ENCODE measurements around the gene PTMS.

DNA sequence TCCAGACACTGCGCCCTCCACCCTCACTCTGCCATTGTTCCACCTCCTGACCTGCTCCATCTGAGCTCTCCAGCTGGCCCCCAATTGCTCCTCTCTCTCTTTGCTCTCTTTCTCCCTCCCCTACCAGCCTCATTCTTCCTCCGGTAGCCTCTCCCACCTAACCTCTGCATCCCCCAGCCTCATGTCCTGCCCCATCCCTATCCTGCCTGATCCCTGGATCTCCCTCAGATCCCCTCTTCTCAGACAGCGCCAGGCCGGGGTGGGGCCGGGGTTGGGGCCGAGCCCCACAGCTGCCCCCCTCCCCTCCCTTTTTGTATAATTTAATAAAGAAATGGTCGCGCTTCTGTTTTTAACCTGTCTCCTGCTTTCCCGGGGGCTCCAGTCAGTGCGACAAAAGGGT, 4.4 kb downstream of the PTMS start:
- TF ChIP-seq HDAC2 (IDR thresholded peaks at IDR 0.05) (no peak), ZNF282 (CRISPR knock-in tag; IDR thresholded peaks at IDR 0.05) (no peak), SMARCA5 (IDR thresholded peaks at IDR 0.05) (no peak), MCM5 (IDR thresholded peaks at IDR 0.05; ENCODE audit: low read depth) (no peak), CBFB (CRISPR knock-in tag; IDR thresholded peaks at IDR 0.05) (no peak)
- TF ChIP-seq, protein P1, sequence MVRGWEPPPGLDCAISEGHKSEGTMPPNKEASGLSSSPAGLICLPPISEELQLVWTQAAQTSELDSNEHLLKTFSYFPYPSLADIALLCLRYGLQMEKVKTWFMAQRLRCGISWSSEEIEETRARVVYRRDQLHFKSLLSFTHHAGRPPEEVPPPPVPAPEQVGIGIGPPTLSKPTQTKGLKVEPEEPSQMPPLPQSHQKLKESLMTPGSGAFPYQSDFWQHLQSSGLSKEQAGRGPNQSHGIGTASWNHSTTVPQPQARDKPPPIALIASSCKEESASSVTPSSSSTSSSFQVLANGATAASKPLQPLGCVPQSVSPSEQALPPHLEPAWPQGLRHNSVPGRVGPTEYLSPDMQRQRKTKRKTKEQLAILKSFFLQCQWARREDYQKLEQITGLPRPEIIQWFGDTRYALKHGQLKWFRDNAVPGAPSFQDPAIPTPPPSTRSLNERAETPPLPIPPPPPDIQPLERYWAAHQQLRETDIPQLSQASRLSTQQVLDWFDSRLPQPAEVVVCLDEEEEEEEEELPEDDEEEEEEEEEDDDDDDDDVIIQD (CRISPR knock-in tag; IDR thresholded peaks at IDR 0.05), result no peak

Data from K562 (cell line).